ENCODE measurements around the gene EDNRA.

Gene EDNRA

GRCh38 chr4:147591106-147591505 lies 110.2 kb downstream of the EDNRA start:
- peak; percentile 18 for DNase-seq

- DNase-seq: no peak
Measured at GRCh38 chr4:147594107-147594506, 113.2 kb downstream of the EDNRA start.

Measured in hematopoietic multipotent progenitor cell treated with erythropoietin and hydrocortisone succinate and interleukin-3 and kit ligand, for 4 days (in vitro differentiated cells).